ENCODE measurements around the gene ST7. TPM values are rescaled to one million over a fixed set of nuclear protein-coding genes. Genes with fewer than 3 reads are reported as not detected.

The ST7 gene
- total RNA-seq, 1 donor from 2014 or later = 39.3 TPM

DNA sequence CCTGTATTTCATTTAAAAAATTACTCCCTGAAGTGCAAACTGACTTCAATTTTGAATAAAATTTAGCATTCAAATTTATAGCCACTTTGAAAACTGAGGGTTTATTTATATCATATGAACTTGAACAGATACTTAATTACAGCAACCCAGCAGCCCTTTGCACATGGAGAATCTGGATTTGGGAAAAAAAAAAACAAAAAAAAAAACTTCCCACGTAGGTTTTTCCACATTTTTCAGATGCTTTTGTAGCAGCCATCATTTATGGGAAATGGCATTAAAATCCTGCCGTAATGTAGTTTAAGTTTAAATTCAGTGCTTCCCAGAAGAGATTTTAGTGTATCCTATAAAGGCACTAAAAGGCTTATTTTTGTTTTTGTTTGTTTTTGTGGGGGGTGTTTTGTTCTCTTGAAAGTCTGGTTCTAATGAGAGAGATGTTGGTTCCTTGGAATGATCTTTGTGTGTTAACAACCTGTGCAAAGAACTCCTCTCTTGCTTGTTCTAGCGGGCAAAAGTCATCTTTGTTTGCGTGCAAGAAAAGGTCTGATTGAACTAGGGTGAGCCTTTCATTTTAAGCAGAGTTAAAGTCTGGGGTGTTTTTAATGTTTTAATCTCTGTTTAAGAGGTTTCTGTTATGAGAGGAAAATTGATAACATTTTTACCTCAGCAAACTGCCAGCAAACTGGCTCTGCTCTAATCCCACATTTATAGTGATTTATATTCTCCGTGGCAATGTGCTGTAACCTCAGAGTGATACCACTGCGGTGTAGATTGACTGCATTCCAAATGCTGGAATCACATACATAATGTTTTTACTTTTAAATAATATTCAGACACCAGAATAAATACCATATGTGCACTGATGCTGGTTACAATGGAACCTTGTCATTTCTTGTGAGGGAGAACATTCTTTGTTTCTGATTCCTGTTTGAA lies 264.1 kb downstream of the ST7 start:
- H3K27ac ChIP-seq (ENCODE audit: low read depth, low read length) = peak overlapping the region; percentile 37
- Mint-ChIP-seq H3K36me3 (ENCODE audit: low read depth, unreplicated experiment) (peaks cover 13% of the 10 kb centered on the region), H3K4me3 (ENCODE audit: unreplicated experiment) (peak overlapping the region; percentile 3), H3K27ac (ENCODE audit: unreplicated experiment) (no peak overlapping the region), H3K9me3 (ENCODE audit: unreplicated experiment) (no peaks in the 10 kb centered on the region), H3K27me3 (ENCODE audit: low read depth, unreplicated experiment) (no peaks in the 10 kb centered on the region), H3K4me1 (ENCODE audit: low read depth, unreplicated experiment) (peaks cover 12% of the 10 kb centered on the region)
- no peak overlapping the region for H3K4me3 ChIP-seq (ENCODE audit: insufficient read depth, low read depth, low read length)
- H3K79me2 ChIP-seq (ENCODE audit: insufficient read depth, low read length) = no peaks in the 10 kb centered on the region
- DNase-seq (ENCODE audit: low read depth) (peak; percentile 91), FAIRE-seq (no peak)
- H3K4me2 ChIP-seq (ENCODE audit: low read length) = peak overlapping the region; percentile 58
- peaks cover 26% of the 10 kb centered on the region for H3K4me1 ChIP-seq (ENCODE audit: insufficient read depth, low read length)
- no peak overlapping the region for H2AFZ ChIP-seq (ENCODE audit: low read depth, low read length)
- no peaks in the 10 kb centered on the region for H3K9me3 ChIP-seq (ENCODE audit: insufficient read depth, low read depth, low read length)
- H4K20me1 ChIP-seq (ENCODE audit: insufficient read depth, low read length) = no peaks in the 10 kb centered on the region
- H3K27me3 ChIP-seq (ENCODE audit: insufficient read depth, low read length) = no peaks in the 10 kb centered on the region
- H3K36me3 ChIP-seq (ENCODE audit: insufficient read depth, low read length) = peaks cover 4% of the 10 kb centered on the region
- H3K9ac ChIP-seq (ENCODE audit: low read length) = peak overlapping the region; percentile 48
- TF ChIP-seq, protein P1, sequence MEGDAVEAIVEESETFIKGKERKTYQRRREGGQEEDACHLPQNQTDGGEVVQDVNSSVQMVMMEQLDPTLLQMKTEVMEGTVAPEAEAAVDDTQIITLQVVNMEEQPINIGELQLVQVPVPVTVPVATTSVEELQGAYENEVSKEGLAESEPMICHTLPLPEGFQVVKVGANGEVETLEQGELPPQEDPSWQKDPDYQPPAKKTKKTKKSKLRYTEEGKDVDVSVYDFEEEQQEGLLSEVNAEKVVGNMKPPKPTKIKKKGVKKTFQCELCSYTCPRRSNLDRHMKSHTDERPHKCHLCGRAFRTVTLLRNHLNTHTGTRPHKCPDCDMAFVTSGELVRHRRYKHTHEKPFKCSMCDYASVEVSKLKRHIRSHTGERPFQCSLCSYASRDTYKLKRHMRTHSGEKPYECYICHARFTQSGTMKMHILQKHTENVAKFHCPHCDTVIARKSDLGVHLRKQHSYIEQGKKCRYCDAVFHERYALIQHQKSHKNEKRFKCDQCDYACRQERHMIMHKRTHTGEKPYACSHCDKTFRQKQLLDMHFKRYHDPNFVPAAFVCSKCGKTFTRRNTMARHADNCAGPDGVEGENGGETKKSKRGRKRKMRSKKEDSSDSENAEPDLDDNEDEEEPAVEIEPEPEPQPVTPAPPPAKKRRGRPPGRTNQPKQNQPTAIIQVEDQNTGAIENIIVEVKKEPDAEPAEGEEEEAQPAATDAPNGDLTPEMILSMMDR (IDR thresholded peaks at IDR 0.05; ENCODE audit: insufficient read depth, low read depth, low read length) = no peak
- TF ChIP-seq EZH2 (IDR thresholded peaks at IDR 0.05; ENCODE audit: insufficient read depth, low read length) = no peak

DNA sequence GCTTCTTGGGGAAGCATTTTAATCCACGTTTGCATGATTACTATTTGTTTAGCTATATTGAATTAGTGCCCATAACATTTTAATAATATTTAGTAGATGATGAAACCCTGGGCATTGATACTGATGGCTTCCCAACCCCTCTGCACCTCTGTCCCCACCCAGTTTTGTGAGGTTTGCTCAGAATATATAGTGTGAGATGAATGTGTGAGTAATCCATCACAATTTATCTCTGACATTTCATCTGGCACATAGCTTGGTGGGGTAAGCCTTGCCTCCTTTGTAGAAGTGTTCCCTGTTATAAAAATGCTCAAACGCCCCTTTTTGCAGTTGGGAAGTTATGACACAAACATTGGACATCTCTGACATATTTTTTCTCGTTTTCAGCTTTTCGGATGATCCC lies 265.4 kb downstream of the ST7 start:
- H3K27me3 ChIP-seq (ENCODE audit: insufficient read depth, low read length) = no peaks in the 10 kb centered on the region
- no peak for DNase-seq (ENCODE audit: low read depth)
- TF ChIP-seq, protein P1 (IDR thresholded peaks at IDR 0.05; ENCODE audit: insufficient read depth, low read depth, low read length) = no peak
- no peak for TF ChIP-seq EZH2 (IDR thresholded peaks at IDR 0.05; ENCODE audit: insufficient read depth, low read length)
- no peak overlapping the region for H3K4me2 ChIP-seq (ENCODE audit: low read length)
- H3K27ac ChIP-seq (ENCODE audit: low read depth, low read length) = no peak overlapping the region
- H3K4me3 ChIP-seq (ENCODE audit: insufficient read depth, low read depth, low read length) = no peak overlapping the region
- no peak for FAIRE-seq
- Mint-ChIP-seq H3K9me3 (ENCODE audit: unreplicated experiment) (peaks cover 2% of the 10 kb centered on the region), H3K27me3 (ENCODE audit: low read depth, unreplicated experiment) (no peaks in the 10 kb centered on the region), H3K27ac (ENCODE audit: unreplicated experiment) (no peak overlapping the region), H3K4me3 (ENCODE audit: unreplicated experiment) (no peak overlapping the region), H3K4me1 (ENCODE audit: low read depth, unreplicated experiment) (peaks cover 12% of the 10 kb centered on the region), H3K36me3 (ENCODE audit: low read depth, unreplicated experiment) (peaks cover 24% of the 10 kb centered on the region)
- H3K9me3 ChIP-seq (ENCODE audit: insufficient read depth, low read depth, low read length) = no peaks in the 10 kb centered on the region
- H4K20me1 ChIP-seq (ENCODE audit: insufficient read depth, low read length) = no peaks in the 10 kb centered on the region
- no peak overlapping the region for H2AFZ ChIP-seq (ENCODE audit: low read depth, low read length)
- peaks cover 9% of the 10 kb centered on the region for H3K36me3 ChIP-seq (ENCODE audit: insufficient read depth, low read length)
- no peaks in the 10 kb centered on the region for H3K79me2 ChIP-seq (ENCODE audit: insufficient read depth, low read length)
- no peak overlapping the region for H3K9ac ChIP-seq (ENCODE audit: low read length)
- H3K4me1 ChIP-seq (ENCODE audit: insufficient read depth, low read length) = peaks cover 19% of the 10 kb centered on the region

DNA sequence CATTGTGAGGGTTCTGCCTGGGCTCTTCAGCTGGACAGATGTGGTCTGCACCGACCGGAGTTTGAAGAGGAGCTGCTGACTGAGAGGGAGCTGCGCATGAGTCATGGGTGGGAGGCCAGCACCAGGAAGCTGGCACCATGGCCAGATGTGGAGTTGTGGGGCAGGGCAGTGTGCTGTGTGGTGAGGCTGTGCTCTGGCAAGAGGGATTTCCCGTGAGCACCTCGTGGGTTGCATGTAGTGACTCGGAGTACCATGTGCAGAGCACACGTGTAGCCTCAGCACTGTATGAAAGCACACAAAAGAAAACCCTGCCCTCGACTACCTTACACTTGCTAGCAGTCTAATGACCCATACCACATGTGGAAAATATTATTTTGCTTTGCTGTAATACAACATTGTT lies 266.2 kb downstream of the ST7 start:
- Histone ChIP-seq H3K9ac (ENCODE audit: low read length) (no peak overlapping the region), H3K4me2 (ENCODE audit: low read length) (no peak overlapping the region), H3K36me3 (ENCODE audit: insufficient read depth, low read length) (peaks cover 9% of the 10 kb centered on the region), H3K79me2 (ENCODE audit: insufficient read depth, low read length) (no peaks in the 10 kb centered on the region), H4K20me1 (ENCODE audit: insufficient read depth, low read length) (no peaks in the 10 kb centered on the region), H2AFZ (ENCODE audit: low read depth, low read length) (no peak overlapping the region), H3K4me3 (ENCODE audit: insufficient read depth, low read depth, low read length) (no peak overlapping the region), H3K27me3 (ENCODE audit: insufficient read depth, low read length) (no peaks in the 10 kb centered on the region), H3K4me1 (ENCODE audit: insufficient read depth, low read length) (peaks cover 19% of the 10 kb centered on the region), H3K9me3 (ENCODE audit: insufficient read depth, low read depth, low read length) (no peaks in the 10 kb centered on the region), H3K27ac (ENCODE audit: low read depth, low read length) (no peak overlapping the region)
- TF ChIP-seq EZH2 (IDR thresholded peaks at IDR 0.05; ENCODE audit: insufficient read depth, low read length) = no peak
- TF ChIP-seq, protein P1 (IDR thresholded peaks at IDR 0.05; ENCODE audit: insufficient read depth, low read depth, low read length) = no peak
- Mint-ChIP-seq H3K4me1 (ENCODE audit: low read depth, unreplicated experiment) (peaks cover 12% of the 10 kb centered on the region), H3K36me3 (ENCODE audit: low read depth, unreplicated experiment) (peaks cover 24% of the 10 kb centered on the region), H3K27ac (ENCODE audit: unreplicated experiment) (no peak overlapping the region), H3K27me3 (ENCODE audit: low read depth, unreplicated experiment) (no peaks in the 10 kb centered on the region), H3K9me3 (ENCODE audit: unreplicated experiment) (peaks cover 2% of the 10 kb centered on the region), H3K4me3 (ENCODE audit: unreplicated experiment) (no peak overlapping the region)
- peak; percentile 27 for DNase-seq (ENCODE audit: low read depth)
- no peak for FAIRE-seq
